ENCODE measurements around the gene PRICKLE2. TPM values are rescaled to one million over a fixed set of nuclear protein-coding genes. Genes with fewer than 3 reads are reported as not detected.

PRICKLE2 gene
- total RNA-seq, 1 donor from 2014 or later: 4.1 TPM

DNA sequence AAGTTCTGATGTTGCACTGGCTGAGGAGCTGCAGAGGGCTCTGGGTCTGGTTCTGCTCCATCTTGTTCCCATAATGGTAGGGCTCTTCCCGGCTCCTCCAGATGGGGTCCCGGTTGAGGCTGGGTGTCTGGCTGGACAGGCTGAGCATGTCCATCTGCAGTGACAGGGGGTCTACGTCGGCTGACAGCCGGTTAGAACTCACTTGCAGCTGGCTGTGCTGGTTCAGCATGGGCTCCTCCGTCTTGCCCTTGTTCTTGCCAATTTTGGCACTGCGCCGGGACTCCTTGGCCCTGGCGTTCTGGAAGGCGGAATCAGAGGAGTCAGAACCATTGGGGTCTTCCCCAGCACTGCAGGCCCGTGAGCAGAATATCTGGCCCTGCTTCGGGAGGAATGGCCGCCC, 78.1 kb downstream of the PRICKLE2 start:
- DNase-seq: no peak
- ATAC-seq: no peak
- intact Hi-C loops (cut with micrococcal nuclease): no loop called here

DNA sequence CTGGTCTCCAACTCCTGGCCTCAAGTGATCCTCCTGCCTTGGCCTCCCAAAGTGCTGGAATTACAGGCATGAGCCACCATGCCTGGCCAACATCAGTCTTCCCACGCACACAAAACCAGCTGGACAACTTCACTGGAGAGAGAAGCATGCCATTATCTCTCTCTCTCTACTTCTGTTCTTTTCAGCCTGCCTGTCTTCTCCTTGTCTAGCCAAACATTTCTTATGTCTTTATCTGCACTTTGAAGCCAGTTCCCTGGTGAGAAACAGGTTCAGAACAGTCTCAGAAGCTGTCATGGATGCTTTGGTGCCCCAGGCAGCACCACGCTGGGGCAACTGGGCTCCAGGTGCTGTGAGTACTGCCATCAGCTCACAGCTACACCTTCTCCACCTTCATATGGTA, 79.8 kb downstream of the PRICKLE2 start:
- intact Hi-C loops (cut with micrococcal nuclease): no loop called here
- no peak for ATAC-seq

DNA sequence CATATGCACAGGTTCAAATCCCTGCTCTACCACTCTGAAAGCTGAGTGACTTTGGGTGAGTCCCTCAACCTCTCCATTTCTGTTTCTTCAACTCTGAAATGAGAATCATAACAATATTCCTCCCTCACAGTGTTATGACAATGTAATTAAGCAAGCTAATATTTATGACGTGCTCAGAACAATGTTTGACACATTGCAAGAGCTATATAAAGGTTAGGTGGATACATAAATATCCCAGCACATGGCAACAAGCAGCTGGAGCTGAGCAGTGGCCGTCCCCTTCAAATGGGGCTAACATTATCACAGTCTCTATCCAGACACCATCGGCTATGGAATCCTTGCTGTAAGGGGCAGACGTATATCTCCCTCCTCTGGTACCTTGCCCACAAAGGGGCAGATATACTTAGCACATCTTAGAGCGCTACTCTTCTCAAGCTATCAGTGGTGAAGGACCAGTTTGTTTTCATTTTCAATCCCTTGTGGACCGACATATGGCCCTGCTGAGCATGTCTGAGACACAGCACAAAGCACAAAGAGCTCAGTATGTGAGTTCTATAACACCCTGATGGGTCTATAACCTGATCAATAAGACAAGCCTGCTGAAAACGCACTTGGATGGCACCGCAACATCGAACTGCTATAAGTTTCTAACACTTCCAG, 80.9 kb downstream of the PRICKLE2 start:
- intact Hi-C loops (cut with micrococcal nuclease): no loop called here
- DNase-seq: no peak
- peak; percentile 20 for ATAC-seq

More for the DNA sequence above, 79.8 kb downstream of the PRICKLE2 start:
- DNase-seq: no peak

DNA sequence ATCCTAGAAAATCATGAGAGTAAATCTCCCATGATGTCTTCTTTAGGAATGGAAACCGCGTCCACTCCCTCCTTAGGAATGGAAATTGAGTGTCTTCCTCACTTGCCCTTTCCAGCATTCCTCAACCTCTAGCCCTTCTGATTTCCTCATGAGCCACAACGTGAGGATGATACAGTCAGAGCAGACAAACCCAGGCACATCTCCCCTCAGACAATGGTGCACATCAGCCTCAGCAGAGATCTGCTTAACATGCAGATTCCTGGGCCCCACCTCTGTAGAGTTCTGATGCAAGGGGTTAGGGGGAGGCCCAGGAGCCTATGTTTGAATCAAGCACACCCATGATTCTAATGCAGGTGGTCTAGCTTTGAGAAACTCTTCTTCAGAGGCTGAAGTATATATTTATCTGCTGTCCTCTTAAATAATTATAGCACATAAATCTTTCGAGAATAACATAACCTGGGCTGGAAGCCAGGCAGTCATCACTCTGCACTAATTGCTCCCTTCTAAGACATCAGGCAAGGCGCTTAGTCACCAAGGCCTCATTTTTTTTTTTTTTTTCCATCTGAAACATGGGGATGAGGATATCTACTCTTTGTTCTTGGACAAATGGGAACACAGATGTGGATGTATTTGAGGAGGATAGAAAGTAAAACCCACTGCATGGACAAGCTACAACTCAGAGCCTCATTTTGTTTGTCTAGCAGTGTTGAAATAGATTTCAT, 81.7 kb downstream of the PRICKLE2 start:
- intact Hi-C loops (cut with micrococcal nuclease): no loop called here
- no peak for DNase-seq
- peak; percentile 54 for ATAC-seq

DNA sequence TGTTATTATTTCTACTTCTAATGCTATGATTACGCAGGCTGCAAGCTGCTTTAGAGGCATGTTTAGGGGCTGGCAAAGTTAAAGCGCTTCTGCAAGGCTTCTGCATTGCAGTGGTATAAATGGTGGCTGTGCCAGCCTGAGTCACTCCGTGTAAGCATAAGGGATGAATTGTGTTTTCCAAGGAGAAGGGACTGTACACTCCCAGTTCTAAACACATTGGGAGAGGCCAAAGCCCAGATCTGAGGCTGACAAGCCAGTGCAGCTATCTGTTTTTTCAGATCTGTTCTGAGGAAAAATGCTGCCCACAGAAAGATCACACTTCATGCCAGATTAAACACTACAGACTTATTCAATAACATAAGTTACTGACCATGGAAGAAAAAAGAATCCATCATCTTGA, 83.8 kb downstream of the PRICKLE2 start:
- no peak for ATAC-seq
- DNase-seq: no peak
- intact Hi-C loops (cut with micrococcal nuclease): no loop called here

DNA sequence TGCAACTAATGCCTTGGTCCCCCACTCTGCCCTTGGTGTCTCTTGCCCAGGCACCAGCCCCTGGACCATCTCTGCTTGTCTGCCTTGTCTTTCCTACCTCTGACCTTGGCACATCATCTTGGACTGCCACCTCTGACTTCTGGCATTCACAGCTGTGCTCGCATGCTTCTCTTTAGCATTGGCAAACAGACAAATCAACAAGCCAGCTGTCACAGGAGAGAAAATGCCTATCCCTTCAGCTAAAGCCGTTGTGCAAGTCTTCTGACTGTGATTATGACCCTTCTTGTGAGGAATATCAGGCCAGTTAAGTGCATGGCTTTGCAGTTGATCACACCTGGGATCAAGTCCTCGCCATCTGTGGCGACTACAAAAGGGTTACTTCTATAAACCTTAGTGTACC, 84.6 kb downstream of the PRICKLE2 start:
- peak; percentile 19 for ATAC-seq

DNA sequence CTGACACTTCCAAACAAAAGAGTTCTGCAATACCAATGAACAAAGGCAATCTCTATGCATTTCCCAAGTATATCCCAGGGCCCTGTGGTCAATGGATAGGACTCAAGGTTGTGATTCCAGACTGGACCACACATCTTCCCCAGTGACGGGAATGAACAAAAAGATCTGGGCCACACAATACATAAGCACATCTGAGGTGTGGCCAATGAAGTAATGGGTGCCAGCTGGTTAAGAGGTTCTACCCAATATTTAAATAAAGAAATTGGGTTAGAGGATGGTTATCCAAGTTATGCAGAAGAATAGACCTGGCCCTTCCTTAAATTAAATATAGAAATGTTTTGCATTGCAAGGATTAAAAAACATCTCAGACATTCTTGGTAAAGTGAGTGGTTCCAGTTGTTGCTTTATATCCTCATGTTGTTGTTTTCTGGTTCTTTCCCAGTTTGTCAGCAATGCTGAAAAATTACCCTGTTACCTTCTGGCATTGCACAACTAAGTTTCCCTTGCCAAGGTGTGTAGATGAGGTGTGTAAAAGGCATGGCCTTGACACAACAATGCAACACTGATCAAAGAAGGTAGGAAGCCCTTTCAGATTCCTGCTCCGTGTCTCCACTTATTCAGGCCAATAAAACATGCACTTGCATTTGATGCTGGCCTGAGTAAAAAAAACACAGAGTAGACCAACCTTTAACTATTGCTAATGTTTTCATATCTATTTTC, 86.5 kb downstream of the PRICKLE2 start:
- ATAC-seq (no peak), DNase-seq (no peak)
- intact Hi-C loops (cut with micrococcal nuclease): no loop called here

More for the DNA sequence above, 84.6 kb downstream of the PRICKLE2 start:
- intact Hi-C loops (cut with micrococcal nuclease): no loop called here
- DNase-seq: no peak

DNA sequence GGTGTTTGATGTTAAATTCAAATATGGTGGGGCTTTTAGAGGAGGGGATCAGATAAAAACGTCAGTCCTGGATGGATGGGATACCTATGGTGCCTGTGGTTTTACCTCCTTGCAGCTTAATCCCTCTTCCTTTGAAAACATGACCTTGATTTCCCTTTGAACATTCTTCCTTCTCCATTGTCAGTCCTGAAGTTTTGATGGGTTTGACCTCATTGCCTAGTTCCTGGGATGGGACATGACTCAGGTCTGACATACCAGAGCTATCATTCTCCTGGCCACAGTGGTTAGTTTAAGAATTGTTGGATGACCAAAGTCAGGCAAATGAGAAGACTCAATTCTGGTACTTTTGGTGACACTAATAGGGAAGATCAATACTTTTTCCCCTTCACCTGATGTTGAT, 87.2 kb downstream of the PRICKLE2 start:
- no peak for ATAC-seq
- intact Hi-C loops (cut with micrococcal nuclease): no loop called here
- DNase-seq: no peak

DNA sequence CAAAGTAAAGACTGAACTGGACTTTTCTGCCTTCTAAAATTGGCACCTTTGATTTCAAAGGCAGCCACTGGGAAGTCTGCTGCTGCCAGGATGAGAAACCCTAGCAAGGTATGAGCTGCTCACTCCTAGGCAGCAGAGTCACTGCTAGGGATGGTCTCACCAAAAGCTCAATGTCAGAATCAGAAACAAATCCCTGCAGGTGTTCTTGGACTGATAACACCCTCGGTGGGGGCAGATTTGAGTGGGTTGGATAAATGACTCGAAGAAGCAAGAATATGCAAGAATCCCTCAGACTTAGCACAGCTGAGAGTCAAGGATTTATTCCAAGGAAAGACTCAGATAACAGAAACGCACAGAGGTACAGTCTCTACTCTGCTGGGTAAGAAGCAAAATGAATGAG, 90.4 kb downstream of the PRICKLE2 start:
- no peak for DNase-seq
- no peak for ATAC-seq
- intact Hi-C loops (cut with micrococcal nuclease): no loop called here

DNA sequence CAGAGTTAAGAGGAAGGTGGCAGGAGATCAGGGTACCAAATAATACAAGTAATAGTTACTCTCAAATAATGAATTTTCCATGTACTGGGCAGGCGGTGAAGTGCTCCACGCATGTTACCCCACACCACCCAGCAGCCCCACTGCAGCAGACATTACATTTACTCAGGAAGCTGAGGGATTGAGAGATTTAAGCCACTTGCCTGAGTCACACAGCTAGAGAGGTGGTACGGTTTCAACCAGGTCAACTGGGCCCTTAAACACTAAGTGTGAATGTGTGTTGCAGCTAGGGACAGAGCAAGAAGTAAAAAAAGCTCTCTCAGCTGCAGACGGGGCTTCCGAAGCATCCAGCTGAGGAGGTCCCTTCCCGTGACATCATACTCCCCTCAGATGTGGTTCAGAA, 91.3 kb downstream of the PRICKLE2 start:
- DNase-seq (no peak), ATAC-seq (no peak)
- intact Hi-C loops (cut with micrococcal nuclease): no loop called here

DNA sequence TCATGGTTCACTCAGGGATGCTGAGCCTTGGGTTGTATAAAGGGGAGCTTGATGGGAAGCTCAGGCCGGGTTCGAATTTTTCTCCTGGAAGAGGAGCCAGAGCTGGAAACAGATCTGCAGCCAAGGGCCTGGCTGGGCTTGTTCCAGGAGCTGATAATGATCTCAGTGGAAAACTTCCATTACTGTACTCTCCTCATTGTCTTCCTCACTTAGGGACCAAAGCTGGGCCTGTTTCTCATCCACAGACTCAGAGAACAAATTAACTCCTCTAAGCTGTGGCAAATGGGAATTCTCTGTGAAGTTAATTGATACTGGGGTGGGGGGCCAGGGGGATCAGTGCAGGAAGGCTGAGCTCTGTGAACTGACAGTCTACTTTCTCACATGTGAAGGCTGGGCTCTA, 92.0 kb downstream of the PRICKLE2 start:
- DNase-seq: no peak
- intact Hi-C loops (cut with micrococcal nuclease): no loop called here
- ATAC-seq: no peak

DNA sequence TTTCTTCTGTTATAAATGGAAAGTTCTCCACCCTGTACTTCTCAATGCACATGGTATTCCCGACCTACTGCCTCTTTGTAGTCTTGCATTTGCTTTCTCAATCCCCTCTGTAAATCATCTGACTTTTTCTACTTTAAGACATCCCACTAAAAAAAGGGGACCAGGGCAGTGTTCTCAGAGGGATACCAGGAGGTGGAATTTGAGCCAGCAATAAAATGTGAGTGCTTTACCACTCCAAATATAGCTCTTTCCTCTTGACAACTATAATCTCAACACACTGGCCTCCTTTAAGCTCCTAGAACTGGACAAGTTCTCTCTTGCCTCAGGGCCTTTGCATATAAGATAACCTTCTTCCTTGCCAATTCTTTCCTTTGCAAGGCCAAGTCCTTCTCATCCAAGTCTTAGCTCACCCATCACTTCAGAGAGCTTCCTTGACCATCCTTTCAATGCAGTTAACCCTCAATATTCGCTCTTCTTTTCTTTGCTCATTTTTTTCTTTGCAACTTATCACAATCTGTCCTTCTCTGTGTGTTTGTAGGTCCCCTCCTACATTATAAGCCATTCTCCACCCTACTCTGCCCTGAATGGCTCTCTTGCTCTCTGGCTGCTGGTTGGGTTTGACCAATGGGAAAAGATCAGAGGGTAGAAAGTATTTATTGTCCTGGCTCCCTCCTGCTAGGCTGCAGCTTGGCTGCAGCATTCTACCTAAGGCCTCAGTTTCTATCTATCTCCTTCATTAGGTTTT, 93.4 kb downstream of the PRICKLE2 start:
- ATAC-seq (peak; percentile 48), DNase-seq (no peak)
- intact Hi-C loops (cut with micrococcal nuclease): no loop called here

DNA sequence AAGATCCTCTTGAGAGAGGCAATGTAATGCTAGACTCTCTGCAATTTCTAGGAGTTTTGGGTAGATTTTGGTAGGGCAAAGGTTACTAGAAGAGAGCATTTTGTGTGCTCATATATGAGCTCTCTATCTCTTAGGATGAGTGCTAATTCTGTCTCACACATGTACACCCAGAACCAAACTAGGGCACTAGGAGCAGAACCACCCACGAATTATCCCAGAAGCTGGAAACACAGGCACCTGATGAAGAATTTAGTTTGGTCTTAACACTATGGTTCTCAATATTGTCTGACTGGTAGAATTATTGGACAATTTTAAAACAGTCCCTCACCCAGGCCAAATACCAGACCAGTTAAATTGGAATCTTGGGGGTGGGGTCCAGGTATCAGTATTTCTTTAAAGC, 94.8 kb downstream of the PRICKLE2 start:
- intact Hi-C loops (cut with micrococcal nuclease): no loop called here
- no peak for DNase-seq
- ATAC-seq: no peak

DNA sequence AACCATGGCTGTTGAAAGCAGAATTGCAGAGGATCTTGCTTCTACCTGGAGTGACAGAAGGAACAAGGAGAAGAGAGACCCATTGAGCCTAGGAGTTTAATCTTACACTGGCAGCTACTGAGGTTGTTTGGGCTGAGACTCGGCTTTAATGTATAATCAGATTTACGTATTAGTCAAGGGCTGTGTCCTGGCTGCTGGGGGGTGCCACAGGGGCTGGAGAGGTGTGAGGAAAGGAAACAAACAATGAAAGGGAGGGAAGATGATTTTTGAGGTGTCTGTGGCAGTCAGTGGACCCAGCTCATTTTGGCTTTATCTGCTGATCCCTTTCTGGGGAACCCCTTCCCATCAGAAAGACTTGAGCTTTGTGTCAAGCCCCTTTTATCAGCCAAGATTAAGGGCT, 95.7 kb downstream of the PRICKLE2 start:
- DNase-seq (no peak), ATAC-seq (no peak)
- intact Hi-C loops (cut with micrococcal nuclease): no loop called here

DNA sequence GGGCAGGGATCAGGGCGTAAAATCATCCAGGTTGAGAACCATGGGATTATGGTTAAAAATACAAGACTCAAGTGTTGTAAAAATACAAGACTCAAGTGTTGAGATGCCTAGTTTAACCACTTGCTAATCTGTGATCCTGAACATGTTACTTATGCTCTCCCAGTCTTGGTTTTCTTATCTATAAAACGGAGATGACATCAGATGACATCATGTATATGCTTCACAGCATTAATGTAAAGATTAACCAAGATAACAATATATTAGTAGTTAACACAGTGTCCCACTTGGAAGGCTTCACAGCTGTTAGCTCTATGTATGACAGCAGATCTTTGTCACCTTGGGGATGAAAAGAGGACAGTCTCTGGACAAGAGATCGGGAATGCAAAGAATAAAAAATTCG, 96.2 kb downstream of the PRICKLE2 start:
- ATAC-seq: no peak
- intact Hi-C loops (cut with micrococcal nuclease): no loop called here
- no peak for DNase-seq

DNA sequence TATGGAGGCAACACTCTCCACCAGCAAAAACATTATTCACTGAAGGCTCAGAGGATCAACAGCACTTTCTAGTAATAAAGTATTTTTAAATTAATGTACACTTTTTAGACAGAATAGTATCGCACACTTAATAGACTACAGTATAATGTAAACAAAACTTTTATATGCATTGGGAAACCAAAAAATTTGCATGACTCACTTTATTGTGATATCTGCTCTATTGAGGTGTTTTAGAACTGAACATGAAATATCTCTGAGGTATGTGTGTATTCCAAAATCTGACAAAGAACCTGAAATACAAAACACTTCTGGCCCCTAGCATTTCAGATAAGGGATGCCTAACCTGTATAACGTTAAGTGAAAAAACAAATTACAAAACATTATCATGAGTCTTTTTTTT, 99.7 kb downstream of the PRICKLE2 start:
- DNase-seq (no peak), ATAC-seq (no peak)
- intact Hi-C loops (cut with micrococcal nuclease): no loop called here

DNA sequence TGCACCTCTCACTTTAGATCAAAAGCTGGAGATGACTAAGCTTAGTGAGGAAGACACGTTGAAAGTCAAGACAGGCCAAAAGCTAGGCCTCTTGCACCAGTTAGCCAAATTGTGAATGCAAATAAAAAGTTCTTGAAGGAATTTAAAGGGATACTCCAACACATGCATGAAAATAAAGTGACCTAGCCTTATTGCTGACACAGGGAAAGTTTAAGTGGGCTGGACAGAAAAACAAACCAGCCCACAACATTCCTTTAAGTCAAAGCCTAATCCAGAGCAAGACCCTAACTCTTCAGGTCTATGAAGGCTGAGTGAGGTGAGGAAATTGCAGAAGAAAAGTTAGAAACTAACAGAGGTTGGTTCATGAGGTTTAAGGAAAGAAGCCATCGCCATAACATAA, 101.3 kb downstream of the PRICKLE2 start:
- DNase-seq (no peak), ATAC-seq (no peak)
- intact Hi-C loops (cut with micrococcal nuclease): no loop called here

DNA sequence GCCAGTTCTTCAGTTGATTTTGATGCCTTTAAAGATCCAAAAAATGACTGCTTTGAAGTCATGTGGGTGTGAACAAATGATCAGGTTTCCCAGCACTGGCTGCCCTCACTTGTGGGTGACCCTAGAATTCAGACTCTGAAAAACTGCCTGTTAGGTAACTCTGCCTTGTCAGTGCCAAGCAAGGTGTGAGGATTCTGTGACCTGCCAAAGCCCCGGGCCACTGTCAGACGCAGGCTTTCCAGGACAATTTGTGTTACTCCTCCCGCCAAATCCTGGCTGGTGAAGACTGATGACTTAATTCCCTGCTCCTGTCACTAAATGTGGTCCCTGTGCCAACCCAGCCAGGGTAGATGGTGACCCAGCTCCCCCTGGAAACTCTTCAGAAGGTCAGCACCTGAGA, 102.8 kb downstream of the PRICKLE2 start:
- peak; percentile 71 for DNase-seq
- intact Hi-C loops (cut with micrococcal nuclease): no loop called here
- ATAC-seq: peak; percentile 98

DNA sequence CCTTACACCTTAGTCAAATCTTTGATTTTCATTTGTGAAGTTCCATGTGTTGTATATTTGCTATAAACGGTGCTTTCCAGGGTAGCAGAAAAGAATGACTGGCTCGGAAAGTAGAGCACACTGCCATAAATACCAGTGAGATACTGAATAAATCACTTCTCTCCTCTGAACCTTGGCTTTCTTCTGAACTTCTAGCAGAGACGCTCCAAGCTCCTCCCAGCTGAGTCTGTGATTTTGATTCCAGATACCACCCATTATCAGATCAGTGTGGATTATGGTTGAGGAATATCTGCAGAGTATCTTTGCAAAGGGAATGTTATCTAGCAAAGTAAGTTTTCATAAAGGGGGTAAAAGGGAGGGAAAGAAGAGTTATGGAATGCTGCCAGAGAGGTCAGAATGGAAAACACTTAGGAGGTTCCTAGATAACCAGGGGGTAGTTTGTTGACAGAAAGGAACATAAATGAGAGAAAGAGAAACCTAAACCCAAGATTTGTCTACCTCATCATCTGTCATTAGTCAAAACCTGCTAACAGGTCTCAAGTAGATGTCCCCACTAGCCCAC, 103.4 kb downstream of the PRICKLE2 start:
- intact Hi-C loops (cut with micrococcal nuclease): no loop called here
- ATAC-seq: no peak

DNA sequence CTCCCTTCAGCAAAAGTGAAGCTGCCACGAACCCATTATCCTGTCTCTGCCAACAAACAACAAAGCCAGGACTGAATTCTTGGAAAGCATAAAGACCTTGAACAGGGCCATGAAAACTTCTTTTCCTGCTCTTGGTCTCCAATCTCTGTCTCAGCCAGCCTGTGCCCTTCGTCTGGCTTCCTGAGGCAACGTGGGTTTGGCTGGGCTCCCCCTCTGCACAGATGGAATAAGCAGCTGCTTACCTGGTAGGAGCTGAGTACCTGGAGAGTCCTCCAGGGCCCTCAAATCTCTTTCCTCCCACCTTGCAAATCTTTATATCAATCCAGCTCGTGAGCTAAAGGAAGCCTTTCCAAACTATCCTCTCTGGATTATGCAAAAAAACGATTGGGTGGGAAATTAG, 104.4 kb downstream of the PRICKLE2 start:
- ATAC-seq (no peak), DNase-seq (no peak)
- intact Hi-C loops (cut with micrococcal nuclease): no loop called here

More for the DNA sequence above, 103.4 kb downstream of the PRICKLE2 start:
- DNase-seq: no peak

All from left ventricle myocardium superior (tissue), 1 donor.